Fibroblast of pulmonary artery (primary cell): ENCODE data around the gene UBE2G2.

ENCODE experiments used
- DNase-seq: peaks from one replicate; pipeline ENCODE4 v3.0.0-alpha.2; 2010; ENCODE audit warnings: low read depth
- H3K4me3 ChIP-seq: replicated peaks from 2 replicates; pipeline ENCODE4 v1.5.1; 2011; ENCODE audit warnings: low read depth, mild to moderate bottlenecking, control low read depth, low read length, moderate library complexity
- TF ChIP-seq, protein P1 (sequence below): IDR thresholded peaks from 2 replicates; pipeline ENCODE4 v1.5.1; 2011; ENCODE audit warnings: mild to moderate bottlenecking, control low read depth, low read length, inconsistent platforms; ENCODE audit errors: missing control alignments

Gene UBE2G2

DNA sequence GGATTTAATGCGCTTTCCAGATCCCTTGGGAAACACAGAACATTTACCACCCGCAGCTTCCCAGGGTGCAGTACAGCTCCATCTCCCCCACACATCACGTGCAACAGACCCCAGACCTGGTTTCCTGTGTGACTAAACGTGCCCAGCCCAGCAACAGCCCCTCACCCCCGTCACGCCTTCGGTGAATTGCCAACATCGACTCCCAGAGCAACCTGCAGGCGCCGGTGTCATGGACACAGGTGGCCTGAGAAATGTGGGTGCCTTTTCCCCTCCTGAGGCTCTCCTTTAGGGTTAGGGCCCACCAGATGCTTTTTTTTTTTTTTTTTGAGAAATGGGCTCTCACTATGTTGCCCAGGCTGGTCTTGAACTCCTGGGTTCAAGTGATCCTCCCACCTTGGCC, 40.5 kb upstream of the UBE2G2 start:
- TF ChIP-seq, protein P1, sequence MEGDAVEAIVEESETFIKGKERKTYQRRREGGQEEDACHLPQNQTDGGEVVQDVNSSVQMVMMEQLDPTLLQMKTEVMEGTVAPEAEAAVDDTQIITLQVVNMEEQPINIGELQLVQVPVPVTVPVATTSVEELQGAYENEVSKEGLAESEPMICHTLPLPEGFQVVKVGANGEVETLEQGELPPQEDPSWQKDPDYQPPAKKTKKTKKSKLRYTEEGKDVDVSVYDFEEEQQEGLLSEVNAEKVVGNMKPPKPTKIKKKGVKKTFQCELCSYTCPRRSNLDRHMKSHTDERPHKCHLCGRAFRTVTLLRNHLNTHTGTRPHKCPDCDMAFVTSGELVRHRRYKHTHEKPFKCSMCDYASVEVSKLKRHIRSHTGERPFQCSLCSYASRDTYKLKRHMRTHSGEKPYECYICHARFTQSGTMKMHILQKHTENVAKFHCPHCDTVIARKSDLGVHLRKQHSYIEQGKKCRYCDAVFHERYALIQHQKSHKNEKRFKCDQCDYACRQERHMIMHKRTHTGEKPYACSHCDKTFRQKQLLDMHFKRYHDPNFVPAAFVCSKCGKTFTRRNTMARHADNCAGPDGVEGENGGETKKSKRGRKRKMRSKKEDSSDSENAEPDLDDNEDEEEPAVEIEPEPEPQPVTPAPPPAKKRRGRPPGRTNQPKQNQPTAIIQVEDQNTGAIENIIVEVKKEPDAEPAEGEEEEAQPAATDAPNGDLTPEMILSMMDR, result no peak
- no peak overlapping the region for H3K4me3 ChIP-seq
- DNase-seq, result no peak

DNA sequence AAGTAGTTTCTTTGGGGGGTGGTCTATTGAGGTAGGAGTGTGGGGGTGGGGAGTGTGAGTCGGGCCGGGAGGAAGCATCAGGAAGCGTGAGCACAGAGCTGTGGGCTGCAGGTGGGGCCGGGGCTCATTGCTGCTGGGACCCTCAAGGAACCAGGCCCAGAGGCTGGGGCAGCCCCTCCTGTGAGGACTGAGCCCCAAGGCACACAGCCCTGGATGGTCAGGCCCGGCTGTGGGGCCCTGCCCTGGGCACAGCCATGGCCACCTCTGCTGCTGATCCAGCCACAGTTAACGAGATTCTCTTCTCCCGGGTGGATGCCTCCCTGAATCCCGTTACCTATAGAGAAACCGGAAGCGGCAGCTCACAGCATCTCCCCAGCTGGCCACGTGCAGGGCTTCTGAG, 39.2 kb upstream of the UBE2G2 start:
- TF ChIP-seq, protein P1, result no peak
- DNase-seq, result no peak
- H3K4me3 ChIP-seq, result no peak overlapping the region

DNA sequence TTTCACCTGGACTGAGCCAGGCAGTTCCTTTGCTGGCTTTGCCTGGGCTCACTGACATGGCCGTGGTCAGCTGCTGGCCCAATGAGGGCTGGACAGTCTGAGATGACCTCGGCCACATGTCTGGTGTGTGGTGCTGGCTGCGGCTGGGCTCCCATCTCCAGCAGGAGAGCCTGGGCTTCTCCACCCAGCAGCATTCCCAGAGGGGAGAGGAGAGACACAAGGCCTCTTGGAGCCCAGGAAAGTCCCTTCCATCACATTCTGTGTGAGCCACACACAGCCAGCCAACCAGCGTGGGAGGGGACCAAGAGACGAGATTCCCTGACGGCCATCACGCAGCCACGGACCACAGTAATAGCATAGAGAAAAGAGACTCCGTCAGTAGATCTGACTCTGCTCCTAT, 37.3 kb upstream of the UBE2G2 start:
- TF ChIP-seq, protein P1, result no peak
- H3K4me3 ChIP-seq, result no peak overlapping the region
- DNase-seq, result no peak

DNA sequence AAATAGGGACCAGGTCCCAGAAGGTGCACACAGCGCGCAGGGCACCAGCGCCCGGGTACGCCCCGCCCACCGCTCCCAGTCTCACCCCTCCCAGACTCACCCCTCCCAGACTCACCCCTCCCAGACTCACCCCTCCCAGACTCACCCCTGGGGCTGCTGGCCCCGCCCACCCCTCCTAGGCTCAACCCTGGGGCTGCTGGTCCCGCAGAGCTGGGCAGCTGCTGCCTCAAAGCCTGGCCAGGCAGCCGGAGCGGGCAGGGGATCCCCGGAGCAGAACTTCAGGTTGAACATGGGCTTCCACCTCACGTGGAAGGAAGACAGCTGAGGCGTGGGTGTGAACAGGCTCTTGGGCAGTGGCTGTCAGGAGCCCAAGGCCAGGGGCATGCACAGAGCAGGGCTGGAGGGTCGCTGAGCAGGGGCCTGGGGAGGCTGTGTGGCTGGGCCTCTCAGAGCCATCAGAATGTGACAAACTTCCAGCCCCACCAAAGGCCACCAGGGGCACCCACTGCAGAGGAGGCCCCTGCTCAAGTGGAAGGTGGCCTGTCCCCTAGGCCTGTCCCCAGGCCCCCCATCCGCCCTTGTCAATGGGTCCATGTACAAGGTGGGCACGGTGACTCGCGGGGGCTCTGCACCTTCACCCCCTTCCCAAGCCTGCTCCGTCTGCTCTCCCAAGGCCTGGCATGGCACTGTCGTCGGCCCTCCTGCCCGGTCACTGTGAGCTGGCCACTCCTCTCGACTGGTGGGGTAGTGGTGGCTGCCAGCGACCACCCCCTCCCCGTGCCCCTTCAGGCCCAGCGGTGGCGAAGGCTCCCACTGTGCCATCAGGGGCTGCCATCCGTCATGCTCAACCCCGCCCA, 36.6 kb upstream of the UBE2G2 start:
- no peak overlapping the region for H3K4me3 ChIP-seq
- DNase-seq, result no peak
- TF ChIP-seq, protein P1, result no peak

DNA sequence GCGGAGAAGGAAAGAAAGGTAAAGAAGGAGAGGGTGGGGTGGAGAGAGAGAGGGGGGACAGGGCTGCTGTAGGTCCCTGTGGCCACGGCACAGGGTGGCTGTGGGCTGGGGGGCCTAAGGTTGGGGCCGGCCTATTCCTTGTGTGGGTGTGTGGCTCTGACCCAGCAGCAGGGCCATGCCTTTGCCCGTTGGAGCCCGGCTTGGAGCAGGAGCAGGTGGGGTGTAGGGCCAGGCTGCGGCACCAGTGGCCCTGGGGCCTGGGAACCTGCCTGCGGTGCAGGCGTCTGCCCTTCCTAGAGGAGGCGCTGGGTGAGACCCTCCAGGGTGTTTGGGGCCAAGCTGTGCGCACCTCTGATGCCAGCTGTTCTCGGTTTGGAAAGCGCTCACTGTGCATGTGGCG, 35.9 kb upstream of the UBE2G2 start:
- TF ChIP-seq, protein P1, result no peak
- no peak for DNase-seq
- H3K4me3 ChIP-seq, result no peak overlapping the region

DNA sequence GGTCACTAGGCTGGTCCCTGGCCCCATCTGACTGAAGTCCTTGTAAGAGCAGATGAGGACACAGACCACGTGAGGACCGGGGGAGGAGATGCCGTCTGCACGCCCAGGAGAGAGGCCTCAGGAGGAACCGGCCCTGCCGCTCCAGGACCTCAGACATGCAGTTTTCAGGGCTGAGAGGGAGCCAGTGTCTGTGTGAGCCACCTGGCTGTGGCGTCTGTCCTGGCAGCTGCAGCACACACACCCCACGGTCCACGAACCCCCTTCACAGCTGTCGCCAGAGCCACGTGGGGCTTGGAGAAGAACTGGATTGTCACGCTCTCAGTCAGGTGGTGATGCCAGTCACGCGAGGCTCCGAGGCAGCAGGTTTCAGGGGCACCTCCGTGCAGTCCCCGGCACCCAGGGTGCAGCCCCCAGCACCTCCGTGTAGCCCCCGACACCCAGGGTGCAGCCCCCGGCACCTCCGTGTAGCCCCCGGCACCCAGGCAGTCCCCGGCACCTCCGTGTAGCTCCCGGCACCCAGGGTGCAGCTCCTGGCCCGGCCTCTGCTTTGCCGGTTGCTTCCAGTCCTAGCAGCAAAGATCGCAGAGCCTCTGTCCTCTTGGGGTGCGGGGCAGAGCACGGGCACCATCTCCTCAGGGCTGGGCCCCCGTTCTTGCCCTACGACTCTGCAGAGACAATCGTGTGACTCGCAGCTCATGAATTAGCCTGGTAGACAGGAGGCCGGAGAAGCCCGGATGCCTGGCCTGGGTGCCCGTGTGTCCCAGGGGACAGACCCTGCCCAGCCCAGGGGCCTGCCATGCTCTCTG, 35.2 kb upstream of the UBE2G2 start:
- peak; percentile 50 for DNase-seq
- TF ChIP-seq, protein P1, result no peak
- H3K4me3 ChIP-seq, result no peak overlapping the region

DNA sequence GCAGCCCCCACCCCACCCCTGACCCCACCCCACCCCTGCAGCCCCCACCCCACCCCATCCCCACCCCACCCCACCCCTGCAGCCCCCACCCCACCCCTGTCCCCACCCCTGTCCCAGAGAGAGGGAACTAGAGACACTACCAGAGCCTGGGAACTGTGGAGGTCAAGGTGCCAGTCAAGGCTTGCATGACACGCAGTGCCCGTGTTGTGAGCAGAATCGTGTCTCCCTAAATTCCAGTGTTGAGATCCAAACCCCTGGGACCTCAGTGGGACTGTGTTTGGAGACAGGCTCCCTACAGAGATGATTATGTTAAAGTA, 34.7 kb upstream of the UBE2G2 start:
- no peak overlapping the region for H3K4me3 ChIP-seq
- TF ChIP-seq, protein P1, result no peak
- DNase-seq, result no peak
